ENCODE results near the gene FGD3.

- TF ChIP-seq ZNF274 (IDR thresholded peaks at IDR 0.05; ENCODE audit: low read depth, low read length): no peak
- no peak for TF ChIP-seq YY1 (IDR thresholded peaks at IDR 0.05; ENCODE audit: insufficient read depth, insufficient read length)
Measured at GRCh38 chr9:93038918-93039317, 91.6 kb downstream of the FGD3 start.
